SU-DHL-6 (cell line): ENCODE results near the gene BANF2.

ENCODE experiments used
- EZH2phosphoT487 ChIP-seq: fragments of 200-600 bp; sonication (generic), shearing (Covaris generic); conservative IDR thresholded peaks from 2 replicates; pipeline ENCODE4 v1.6.1; 2018; ENCODE audit warnings: mild to moderate bottlenecking, antibody characterized with exemption, low read length, moderate library complexity, mixed read lengths
- TF ChIP-seq, protein P1 (sequence below): fragments of 200-600 bp; sonication (generic); IDR thresholded peaks from one replicate; pipeline ENCODE4 v1.5.1; 2017; ENCODE audit warnings: antibody characterized with exemption, mild to moderate bottlenecking, low read length, moderate library complexity; ENCODE audit not compliant: insufficient read depth, poor library complexity, severe bottlenecking

- TF ChIP-seq, protein P1, sequence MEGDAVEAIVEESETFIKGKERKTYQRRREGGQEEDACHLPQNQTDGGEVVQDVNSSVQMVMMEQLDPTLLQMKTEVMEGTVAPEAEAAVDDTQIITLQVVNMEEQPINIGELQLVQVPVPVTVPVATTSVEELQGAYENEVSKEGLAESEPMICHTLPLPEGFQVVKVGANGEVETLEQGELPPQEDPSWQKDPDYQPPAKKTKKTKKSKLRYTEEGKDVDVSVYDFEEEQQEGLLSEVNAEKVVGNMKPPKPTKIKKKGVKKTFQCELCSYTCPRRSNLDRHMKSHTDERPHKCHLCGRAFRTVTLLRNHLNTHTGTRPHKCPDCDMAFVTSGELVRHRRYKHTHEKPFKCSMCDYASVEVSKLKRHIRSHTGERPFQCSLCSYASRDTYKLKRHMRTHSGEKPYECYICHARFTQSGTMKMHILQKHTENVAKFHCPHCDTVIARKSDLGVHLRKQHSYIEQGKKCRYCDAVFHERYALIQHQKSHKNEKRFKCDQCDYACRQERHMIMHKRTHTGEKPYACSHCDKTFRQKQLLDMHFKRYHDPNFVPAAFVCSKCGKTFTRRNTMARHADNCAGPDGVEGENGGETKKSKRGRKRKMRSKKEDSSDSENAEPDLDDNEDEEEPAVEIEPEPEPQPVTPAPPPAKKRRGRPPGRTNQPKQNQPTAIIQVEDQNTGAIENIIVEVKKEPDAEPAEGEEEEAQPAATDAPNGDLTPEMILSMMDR: no peak
- no peak for TF ChIP-seq EZH2phosphoT487
Measured at GRCh38 chr20:17669306-17669931, 30.3 kb upstream of the BANF2 start.
